HG03439 (cell line): ENCODE results near the gene MLN.

Experiments used
- ATAC-seq: cut with Tn5 transposase; IDR thresholded peaks from one replicate; pipeline ENCODE4 v1.9.1; 2021; ENCODE audit warnings: mild to moderate bottlenecking, moderate library complexity; ENCODE audit not compliant: unreplicated experiment

Gene MLN

DNA sequence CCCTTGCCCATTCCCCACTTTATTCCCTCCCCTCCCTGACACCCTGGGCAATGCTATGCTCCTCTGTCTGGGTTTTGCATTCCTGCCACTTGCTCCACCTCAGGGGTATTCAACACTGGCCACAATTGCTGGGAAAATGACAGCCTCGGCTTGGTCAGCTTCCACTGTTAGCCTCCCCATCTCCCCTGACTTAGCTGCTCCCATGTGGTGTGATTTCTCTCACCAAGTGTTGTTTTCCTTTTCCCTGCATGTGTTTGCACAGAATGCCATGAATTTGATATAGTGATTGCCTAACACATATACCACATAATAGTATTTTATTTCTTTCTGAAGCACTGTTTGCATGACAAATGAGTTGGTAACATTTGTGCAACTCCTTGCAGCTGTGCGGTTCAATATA lies 13.4 kb downstream of the MLN start:
- ATAC-seq: no peak

GRCh38 chr6:33789550-33789895 lies 14.3 kb downstream of the MLN start:
- no peak for ATAC-seq

GRCh38 chr6:33788694-33789549 lies 14.9 kb downstream of the MLN start, which contains the start of gene LEMD2:
Gene LEMD2 (minus strand): TSS chr6:33789130. CDS start chr6:33789116, 14 bp downstream.
- ATAC-seq: peak; percentile 84

DNA sequence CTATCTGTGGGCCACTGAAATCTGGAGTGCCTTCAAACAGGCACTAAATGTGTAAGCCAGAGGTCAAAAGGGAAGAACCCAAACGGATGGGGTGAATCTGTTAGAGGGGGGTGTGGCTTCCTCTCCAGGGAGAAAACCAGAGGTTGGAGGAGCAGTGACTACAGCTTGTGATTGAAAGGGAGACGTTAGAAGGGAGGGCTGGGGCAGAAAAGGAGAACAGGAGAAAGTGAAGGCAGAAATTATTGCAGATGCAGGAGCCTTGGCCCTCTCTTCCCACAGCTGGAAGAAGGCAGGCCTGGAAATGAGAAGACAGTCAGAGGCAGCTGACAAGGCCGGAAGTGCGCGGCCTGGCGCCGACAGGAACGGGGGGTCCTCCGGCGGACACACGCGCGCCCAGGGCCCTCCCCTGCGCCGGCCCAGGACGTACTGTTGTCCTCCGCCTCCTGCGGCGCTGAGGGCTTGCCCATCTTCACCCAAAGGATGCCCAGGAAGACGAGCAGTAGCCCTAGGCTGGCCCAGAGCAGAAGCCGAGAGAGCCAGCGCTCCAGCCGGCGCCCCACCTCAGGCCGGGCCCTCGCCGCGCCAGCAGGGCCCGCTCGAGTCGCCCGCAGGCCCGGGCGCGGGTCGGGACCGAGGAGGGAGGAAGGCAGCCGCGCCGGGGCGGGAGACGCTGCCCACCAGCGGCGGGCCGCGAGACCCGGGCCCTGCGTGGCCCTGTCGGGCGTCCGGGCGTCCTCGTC lies 15.7 kb downstream of the MLN start:
- ATAC-seq: peak; percentile 45

DNA sequence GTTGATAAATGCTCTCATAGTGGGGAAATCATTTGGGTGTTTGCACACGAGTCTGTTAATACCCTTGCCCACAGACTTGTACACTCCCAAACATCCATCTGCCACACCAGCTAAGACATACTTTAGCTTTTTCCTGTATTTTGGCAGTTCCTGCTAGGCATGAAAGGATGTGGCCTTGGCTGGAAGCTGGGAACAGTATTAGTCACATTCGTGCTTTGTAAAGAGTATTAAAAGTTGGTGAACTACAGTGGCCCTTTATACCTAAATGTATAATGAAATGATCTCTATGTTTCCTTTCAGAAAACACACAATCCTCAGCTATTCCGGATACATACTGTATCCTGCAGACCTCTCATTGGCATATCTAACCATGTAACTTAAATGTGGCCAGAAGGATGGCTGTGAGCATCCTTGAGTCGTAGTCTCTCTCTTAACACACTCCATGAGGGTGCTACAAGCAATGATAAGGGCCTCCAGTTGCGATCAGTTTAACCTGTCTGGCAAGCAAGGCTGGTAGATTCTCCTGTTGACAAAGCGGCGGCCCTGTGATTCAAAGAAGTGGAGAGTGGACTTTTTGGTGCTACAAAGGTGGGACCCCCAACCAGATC lies 16.4 kb downstream of the MLN start:
- ATAC-seq: no peak

GRCh38 chr6:33786736-33787135 lies 17.1 kb downstream of the MLN start:
- ATAC-seq: no peak

DNA sequence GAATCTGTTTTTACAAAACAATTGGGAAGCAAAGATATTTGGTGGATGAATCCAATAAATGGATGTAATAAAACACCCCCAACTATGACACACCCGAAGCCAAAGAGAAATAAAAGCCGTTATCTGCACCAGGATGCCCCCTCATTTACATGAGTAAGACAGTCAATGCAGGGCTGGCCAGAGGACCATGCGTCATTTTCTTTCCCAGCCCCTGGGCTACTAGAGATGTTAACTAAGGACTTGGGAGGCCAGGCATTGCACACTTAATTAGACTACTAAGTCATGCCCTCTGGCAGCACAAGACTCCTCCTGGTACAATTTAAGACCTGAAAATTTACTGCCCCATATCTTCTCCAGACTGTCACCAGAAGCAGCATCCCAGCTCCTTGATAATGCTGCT lies 18.0 kb downstream of the MLN start:
- no peak for ATAC-seq

DNA sequence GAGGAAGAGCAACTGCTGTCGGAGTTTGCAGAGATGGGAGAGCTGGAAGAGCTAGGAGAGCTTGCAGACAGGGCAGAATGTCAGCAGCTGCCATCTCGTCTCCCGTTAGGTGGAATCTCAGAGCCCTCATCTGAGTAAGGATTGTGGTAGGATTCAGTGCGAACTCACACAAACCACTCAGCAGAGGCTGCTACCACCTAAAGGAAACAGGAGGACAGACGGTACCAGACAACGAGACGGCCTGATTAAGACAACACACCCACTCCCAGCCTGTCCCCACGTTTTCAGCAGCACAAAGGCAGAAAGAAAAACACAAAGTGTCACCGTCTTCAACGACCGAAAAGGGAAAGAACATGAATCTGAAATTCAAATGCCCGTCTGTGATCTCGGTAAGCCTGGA lies 19.0 kb downstream of the MLN start:
- ATAC-seq: no peak

DNA sequence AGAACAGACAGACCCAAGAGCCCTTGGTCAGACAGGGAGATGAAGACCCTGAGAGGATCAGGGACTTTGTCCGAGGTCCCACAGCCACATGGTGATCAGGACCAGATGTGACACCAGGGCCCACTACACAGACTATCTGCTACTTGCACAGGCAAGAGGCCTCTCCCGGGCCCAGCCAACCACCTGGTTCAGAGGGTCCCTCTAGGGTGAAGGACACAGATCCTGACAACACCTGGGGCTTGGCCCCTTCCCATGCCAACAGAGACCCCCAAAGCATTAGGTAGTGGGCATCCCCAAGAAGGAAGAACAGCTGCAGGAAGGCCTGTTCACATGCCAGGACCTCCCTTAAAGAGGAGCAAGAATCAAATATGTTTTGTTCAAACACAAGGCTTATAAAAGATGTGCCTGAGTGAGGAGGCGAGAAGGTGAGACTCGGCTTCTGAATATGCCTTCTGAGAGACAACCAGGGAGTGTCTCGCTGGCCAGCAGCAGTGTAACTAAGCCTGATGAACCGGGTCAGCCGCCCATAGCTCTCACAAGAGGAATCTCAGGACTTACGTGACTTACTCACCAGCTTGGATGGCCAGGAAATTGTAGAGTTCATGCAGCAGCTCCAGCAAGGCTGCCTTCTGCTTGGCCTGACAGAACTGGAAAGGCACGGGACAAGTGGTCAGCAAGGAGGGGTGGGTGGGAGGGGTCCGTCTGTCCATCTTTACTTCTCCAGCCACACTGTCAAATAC lies 19.9 kb downstream of the MLN start:
- ATAC-seq: no peak

DNA sequence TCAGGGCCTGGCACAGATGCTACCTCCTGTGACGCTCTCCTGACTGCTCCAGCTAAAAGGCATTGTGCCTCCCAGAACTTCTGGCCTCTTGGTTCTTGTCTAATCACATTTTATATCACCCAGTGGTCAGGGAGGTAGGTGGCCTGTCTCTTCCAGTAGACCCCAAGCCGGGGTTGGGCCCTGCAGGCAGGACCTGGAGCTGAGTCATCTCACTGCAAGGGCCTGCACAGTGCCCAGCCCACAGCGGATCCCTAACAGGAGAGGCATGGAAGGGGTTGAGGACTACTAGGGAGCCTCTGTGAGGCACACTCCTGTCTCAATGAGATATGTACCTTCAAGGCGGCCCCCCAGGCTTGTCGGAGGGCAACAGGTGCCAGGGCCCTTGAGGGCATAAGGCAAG lies 21.2 kb downstream of the MLN start:
- no peak for ATAC-seq

DNA sequence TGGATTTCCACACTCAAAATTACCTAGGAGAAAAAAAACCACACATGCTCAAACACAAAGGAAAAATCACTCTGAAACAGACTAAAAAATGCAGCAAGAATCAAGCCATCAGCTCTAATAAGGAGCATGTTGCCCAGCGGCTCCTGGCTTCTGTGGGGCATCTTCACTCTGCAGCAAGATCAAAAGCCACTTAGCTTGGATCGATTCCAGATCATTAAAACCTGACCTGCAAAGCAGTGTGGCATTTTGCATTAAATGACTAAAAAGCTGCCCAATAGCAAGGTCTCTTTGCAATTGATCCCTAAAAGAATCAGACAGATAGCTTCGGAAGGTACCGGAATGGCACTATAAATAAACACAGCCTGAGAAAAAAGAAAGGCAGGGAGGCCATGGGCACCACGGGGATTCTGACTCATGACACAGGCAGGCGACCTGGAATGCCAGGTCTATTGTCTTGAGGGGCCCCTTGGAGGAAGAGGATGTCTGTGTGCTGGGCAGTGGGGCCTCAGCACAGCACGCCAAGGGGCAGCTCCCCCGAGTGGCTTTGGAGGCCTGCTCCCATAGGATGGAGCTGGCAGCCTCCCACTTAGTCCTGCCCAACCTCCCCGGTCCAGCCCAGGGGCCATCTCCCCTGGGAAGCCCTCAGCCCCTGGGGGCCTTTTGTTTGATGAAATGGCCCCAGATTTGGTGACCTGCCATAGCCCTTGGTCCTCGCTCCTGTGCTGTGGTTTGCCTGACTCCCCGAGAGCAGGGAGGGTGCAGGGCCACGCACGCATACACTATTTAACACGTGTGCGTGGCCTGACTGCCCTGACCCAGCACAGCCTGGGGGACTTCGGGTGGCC lies 22.4 kb downstream of the MLN start:
- no peak for ATAC-seq

DNA sequence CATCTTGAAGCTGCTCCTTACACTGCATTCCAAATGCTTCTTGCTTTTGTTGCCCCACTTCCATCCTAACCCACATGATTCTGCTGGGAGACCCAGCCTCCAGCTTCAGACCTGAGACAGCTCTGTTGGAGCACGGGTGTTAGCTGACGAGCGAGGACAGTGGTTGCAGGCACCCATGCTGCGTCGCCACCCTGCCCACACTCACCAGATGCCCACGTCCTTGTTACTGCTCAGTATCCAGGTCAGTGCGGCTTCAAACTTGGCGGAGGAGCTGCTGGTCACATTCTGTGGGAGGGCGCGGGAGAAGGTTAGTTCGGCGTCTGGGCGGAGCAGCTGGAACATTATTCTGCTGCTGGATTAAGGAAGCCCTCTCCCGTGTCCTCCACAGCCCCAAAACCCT lies 23.9 kb downstream of the MLN start:
- no peak for ATAC-seq

GRCh38 chr6:33779290-33779689 lies 24.5 kb downstream of the MLN start:
- no peak for ATAC-seq

GRCh38 chr6:33778444-33779121 lies 25.2 kb downstream of the MLN start:
- no peak for ATAC-seq

DNA sequence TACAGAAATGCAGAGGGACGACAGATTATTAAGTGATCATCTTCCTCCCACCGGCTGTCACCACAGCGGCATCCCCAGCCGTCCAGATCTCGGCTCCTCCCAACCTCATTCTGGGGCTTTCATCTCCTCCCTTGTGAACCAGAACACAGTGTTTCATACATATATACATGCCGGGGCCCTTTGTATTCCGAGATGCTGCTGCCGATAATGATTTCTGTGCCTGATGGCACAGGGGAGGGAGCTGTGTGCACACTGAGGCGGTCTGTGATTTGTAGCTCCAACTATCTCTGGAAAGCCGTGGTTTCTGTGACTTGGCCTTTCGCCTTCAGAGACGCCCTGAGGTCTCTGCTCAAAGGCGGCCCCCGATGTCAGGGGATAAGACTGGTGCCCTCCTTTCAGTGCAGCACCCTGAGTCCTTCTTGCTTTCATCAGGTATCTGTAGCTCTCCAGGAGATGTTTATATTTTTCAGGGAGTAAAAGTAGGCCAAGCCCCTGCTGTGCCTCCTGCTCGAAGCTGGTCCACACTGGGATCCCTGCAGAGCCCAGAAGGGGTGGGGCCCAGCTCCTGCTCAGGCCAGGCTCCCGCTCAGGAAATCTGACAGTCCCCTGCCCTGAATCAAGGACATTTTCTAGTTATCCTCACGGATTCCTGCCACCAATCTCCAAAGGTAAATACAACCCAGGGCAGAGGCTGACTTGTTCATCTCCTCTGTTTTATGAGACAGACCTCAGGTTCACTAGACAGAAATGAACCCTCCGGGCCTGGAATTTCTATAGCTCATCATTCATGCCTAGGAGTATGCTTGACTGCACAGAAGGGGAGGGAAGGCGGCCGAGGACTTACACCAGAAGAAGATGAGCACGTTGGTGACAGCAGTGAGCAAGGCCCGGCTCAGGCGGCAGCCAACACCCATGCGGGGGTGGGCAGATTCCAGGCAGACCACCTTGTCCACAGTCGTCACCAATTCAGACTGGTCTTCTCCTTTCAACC lies 26.1 kb downstream of the MLN start:
- ATAC-seq: no peak

GRCh38 chr6:33776764-33777163 lies 27.0 kb downstream of the MLN start:
- no peak for ATAC-seq

- ATAC-seq: no peak
These were observed 27.6 kb downstream of the MLN start for GRCh38 chr6:33776186-33776585.

DNA sequence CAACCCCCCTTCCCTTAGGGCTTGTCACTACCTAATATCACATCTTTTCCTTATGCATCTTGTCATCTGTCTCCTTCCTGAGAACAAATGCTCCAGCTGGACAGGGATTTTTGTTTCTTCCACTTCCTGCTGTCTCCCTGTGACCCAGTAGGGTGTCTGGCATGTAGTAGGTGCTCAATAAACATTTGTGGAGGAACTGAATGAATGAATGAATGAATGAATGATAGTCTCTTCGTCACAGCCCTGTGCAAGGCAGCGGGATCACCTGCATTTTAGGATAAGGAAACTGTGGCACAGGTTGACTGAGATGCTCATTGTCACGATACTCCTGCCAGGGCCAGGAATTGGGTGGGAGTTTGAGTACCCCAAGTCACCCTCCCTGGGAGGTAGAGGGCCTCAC lies 29.0 kb downstream of the MLN start:
- no peak for ATAC-seq
